NCI-H1436 treated with DMSO at 0.1 percent for 48 hours (cell line): ENCODE data around the gene KCNMA1.

Experiments
- DNase-seq: peaks from one replicate; lab custom pipeline; 2025; lab: John Stamatoyannopoulos, UW

KCNMA1 gene

DNA sequence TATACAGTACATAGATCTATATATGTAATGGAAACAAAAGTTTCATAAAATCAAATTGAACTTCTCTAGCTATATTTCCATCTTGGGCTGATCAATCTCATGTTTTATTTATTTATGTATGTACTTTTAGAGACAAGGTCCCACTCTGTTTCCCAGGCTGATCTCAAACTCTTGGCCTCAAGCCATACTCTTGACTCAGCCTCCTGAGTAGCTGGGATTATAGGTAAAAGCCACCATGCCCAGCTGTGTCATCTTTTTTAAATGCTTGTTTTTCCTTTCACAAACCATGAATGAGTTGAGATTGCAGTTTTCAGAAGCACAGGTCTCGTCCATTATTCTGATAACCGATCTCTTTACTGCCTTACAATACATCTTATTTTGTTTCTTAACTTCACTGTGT is 400.9 kb downstream of the KCNMA1 start:
- DNase-seq: no peak

DNA sequence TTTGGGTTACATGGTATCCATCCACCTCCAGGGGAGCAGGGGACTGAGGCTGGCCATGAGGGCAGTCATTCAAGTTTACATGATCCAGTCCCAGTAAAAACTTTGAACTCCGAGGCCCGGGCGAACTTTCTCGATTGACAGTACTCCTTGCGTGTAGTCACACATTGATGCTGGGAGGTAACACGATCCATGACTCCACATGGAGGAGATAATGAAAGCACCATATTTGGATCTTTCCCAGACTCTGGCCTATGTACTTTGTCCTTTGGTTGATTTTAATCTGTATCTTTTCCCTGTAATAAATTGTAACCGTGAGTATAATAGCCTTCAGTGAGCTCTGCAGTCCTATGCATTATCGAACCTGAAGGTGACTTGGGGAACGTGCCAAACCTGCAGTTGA is 401.6 kb downstream of the KCNMA1 start:
- DNase-seq: no peak

DNA sequence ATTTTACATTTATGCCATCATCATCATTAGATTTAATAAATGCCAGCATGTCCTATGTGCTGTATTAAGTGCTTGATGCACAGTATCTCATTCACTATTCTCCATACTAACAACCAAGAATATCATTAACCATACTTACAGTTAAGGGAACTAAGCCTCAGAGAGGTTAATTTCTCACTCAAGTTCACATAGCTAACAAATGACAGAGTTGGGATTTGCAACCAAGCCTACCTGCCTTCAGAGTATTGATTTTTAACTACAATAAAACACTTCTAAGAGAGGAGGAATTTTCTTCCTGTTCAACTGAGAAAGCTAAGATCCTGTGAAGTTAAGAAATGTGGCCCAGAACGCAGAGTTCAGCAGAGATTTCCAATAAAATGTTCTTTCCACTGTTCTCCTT is 403.0 kb downstream of the KCNMA1 start:
- DNase-seq: no peak

DNA sequence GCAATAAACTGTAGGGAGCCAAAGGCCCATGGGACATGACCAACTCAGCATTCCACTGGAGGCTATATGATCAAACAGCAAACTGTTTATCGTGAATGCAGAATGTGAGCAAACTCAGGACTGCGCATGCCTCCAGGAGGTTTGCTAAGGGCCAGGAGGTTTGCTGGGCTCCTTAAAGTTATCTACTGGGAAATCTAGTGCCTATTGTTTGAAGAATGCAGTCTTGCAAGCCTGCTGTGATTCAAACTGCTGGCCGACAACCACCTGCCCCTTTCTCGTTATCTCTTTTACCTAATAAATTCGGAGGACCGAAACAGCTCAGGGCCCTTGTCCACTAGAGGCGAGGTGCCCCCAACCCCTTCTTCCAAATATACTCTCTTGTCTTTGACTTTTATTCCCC is 404.1 kb downstream of the KCNMA1 start:
- no peak for DNase-seq

DNA sequence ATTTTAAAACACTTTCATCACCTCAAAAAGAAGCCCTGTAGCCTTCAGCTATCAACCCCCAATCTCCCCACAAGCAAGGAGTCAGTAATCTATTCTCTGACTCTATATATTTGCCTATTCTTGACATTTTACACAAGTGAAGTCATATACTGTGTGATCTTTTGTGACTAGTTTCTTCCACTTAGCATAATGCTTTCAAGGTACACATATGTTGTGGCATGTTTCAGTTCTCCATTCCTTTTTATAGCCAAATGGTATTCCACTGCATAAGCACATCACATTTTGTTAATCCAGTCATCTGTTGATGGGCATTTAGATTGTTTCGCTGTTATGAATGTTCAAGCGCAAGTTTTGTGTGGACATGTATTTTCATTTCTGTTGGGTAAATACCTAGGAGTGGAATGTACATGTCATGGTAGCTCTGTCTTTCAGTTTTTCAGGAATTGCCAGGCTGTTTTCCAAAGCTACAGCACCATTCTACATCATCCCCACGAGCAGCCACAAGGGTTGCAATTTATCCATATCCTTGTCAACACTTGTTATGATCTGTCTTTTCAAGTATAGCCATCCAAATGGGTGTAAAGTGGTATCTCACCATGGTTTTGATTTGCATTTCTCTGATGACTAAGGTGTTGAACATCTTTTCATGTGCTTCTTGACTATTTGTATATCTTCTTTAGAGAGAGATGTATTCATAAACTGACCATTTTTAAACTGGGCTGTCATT is 405.6 kb downstream of the KCNMA1 start:
- no peak for DNase-seq

DNA sequence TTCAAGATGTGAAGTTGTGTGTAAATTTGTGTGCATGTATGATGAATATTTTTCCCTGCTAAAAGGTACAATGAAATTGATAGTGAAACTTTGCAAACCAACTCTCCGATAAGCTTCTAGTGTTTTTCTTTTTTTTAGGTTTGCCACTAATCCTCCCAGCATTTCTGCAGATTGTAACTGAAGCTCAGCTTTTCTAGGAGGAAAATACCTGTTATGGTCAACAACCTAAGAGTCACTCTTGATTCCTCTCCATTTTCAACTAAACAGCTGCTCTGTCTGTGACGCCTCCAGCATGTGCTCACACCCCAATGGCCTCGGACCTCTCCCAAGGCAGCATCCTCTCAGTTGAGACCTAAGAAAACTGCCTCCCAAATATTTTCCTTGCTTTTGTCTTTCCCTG is 406.2 kb downstream of the KCNMA1 start:
- no peak for DNase-seq

DNA sequence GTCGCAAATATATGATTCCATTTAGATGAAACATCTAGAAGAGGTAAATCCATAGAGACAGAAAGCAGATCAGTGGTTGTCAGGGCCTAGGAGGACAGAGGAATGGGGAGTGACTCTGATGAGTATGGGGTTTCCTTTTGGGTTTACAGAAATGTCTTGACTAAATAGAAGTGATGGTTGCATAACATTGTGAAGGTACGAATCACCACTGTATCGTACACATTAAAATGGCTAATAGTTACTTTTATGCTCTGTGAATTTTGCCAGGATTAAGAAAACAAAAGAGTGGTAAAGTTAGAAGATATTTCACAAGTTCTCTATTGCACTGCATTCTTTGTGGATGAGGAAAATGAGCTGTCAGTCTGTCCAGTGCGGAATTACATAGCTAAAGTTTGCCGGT is 407.4 kb downstream of the KCNMA1 start:
- no peak for DNase-seq

DNA sequence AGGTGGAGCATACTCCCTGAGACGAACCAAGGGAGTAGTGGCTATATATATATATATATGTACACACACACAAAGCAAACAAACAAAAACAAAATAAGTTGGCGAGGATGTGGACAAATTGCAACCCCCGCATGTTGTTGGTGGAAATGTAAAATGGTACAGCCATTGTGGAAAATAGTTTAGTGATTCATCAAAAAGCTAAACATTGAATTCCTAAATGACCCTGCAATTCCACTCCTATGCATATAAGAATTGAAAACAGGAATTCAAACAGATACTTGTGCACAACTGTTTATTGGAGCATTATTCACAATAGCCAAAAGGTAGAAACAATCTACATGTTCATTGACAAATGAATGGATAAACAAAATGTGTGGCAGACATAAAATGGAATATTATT is 407.9 kb downstream of the KCNMA1 start:
- no peak for DNase-seq

DNA sequence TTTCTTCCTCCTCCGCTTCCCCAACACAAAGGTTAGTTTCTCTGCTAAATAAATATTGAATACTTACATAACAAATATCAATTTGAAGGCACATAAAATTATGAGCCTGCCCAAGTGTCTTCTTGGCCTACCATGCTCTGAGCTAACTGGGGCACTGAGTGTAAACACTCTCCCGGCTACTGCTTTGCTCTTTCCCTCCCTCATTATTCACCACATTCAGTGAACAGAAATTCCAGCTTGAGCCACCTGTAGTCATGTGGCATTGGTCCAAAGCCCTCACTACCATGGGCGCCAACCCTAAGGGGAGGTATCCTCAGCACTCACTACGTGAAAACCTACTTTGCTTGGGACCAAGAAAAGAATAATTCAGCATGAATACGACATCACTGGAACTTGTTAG is 409.0 kb downstream of the KCNMA1 start:
- DNase-seq: no peak

DNA sequence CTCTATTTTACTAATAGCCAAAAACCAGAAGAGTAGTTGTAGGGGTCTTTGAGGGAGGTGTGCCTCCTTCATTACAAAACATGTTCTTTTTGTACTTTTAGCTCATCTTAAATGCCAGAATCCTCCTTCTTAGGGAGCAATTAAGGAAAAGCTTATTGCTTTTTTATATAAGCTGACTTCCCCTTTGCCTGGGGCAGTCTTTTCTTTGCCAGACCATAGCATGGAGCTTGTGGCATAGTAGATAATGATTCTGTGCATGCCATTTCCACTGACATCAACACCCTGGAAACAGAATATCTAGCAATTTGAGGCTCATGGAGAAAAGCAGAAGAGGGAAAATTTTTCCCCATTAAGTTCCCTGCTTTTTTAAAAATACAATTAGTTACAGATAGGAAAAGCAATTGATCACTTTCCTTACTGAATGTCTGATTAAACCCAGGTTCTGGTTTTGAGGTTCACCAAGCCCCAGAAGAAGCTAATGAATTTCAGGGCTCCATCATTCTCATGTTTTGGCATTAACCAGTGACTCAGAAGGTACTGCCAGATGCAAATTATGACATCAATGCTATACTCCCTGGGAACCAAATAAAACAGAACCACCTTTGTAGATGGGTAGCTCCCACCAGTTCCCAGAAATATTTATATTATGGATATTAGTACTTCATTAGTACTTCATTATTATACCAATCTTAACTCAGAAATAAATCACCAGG is 410.6 kb downstream of the KCNMA1 start:
- no peak for DNase-seq

DNA sequence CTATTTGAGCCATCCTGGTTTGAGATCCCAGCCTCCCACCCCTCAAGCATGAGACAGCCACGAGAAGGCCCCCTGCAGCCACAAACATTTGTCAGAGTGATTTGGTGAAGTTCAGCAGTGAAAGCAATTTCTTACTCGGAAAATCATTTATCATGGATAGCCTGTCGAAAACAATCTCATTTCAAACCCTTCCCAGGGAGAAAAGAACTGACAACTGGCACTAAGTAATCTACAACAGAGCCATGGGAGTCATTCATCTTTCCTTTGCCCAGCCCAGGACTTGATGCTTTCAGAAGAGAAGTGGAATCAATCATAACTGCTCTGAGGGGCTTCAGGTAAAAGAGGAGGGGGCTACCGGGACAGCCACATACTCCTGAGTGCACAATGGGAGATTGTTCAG is 411.2 kb downstream of the KCNMA1 start:
- no peak for DNase-seq

DNA sequence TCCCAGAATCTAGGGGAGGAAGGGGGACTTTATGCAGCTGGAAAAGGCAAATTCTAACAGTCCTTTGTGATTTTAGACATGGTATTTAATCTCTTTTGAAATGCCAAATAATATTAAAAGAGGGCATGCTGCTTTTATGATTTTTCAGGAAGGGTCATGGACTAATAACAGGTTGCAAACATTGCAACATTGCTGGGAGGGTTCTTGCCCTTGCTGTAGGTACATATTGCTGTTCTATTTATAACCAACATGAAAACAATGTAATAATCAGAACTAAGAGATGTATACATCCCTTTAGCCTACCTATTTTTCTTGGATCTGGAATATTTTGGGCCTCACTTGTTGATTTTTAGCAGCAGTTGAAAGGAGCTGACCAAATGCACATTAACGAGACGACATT is 411.6 kb downstream of the KCNMA1 start:
- DNase-seq: no peak

DNA sequence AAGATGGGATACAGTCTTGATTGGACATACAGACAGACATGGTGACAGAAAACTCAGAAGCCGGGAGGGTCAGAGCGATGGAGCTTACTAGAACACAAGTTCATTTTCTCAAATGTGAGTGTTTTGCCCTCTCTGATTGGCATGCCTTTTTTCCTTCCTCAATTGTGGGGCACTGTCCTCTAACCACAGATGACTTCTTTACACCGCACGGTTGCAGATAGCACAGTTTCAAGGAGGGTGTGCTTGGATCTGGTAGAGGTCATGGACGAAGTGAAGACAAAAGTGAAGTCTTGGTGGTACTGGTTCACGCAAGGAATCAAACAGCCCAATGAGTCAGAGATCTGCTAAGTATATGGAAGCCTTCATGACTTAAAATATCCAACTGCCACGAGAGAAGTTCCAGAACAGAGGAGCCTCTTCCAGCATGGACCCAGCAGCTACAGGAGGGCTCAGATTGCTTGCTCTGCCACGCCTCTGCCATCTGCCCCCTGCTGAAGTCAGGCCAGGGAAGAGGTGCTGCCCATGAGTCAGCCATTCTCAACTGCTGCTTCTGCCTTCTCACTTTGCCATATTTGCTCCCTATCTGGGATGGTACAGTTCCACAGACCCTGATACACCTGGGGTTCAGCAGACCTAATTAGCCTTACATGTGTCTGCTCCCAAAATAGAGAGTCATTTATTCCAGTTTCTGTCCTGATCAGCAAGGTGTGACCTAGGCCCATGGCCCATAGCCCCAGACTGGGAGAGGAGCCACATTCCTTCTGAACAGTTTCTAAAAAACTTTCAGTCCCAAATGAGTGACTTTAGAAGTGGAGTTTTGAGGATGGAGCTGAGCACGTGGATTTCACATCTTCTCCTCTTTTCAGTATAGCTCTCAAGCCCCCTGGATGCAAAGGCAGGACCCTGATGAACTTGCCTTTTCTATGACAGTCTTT is 413.8 kb downstream of the KCNMA1 start:
- no peak for DNase-seq

DNA sequence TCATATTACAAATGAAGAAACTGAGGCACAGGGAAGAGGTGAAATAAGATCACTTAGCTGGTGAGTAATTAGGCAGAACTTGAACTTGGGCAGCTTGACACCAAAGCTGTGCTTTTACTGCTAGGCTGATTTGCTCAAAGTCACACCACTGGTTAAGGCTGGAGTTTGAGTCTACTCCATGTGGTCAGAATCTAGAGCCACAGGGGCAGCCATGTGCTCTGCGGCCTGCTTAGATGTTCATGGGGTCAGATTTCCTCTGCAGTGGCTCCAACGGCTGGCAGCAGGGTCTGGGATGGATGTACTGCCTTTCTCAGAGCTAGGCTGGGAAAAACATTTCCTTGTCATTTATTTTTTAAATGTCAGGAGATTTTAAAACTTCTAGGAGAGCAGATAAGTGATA is 417.5 kb downstream of the KCNMA1 start:
- DNase-seq: no peak

DNA sequence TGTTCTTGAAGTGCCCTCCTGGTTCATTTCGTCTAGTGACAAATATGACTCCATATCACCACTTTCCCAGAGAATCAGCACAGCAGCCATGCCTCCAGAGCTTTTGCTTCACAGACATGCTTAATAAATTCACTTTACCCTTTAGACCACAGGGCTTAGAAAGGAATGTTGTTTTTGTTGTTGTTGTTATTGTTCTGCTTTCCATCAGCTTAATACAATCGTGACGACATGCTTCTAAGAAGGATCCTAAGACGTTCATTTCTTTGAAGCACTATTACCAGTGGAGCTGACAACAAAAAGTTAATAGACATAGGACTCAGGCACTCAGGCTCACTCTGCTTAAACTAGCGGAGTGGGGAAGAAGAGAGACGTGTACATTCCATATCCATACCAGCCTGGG is 418.6 kb downstream of the KCNMA1 start:
- no peak for DNase-seq

DNA sequence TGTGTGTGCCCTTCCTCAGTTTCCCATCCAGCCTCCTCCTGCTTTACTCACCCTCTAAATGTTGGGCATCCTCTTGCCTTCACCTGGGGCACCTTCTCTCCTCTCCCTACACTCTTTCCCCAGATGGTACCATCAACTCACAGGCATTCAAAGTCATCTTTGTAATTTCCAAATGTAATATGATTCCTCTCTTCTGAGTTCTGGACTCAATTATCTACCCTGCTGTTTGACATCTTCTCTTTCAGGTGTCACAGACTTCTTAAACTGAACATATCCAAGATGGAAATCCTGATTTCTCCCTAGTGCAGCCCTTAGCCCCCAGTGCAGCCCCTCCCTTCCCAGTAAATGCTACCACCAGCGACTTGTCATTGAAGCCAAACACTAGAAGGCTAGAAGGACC is 422.8 kb downstream of the KCNMA1 start:
- no peak for DNase-seq

DNA sequence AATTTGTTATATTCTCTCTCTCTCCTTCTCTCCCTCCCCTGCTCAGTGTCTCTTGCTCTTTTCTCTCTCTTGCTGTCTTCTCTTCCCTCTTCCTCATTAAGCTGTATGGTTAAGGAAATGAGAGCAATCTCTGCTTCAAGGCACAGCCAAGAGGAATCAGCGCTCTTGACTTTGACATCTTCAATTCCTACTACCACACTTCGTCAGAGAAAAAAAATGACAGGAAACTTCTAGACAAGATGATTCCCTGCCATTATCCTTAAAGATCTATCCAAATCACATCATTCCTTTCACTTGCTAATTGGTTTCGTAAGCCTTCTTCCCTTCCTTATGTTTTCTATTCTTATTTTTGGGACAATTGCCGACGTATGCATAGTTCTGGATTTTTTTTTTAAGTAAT is 425.0 kb downstream of the KCNMA1 start:
- no peak for DNase-seq

DNA sequence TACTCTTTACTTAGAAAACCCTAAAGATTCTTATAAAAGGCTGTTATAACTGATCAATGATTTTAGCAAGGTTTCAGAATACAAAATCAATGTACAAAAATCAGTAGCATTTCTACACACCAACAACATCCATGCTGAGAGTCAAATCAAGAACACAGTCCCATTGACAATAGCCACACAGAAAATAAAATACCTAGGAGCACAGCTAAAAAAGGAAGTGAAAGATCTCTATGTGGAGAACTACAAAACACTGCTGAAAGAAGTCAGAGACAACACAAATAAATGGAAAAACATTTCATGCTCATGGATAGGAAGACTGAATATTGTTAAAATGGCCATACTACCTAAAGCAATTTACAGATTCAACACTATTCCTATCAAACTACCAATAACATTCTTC is 427.0 kb downstream of the KCNMA1 start:
- DNase-seq: no peak

DNA sequence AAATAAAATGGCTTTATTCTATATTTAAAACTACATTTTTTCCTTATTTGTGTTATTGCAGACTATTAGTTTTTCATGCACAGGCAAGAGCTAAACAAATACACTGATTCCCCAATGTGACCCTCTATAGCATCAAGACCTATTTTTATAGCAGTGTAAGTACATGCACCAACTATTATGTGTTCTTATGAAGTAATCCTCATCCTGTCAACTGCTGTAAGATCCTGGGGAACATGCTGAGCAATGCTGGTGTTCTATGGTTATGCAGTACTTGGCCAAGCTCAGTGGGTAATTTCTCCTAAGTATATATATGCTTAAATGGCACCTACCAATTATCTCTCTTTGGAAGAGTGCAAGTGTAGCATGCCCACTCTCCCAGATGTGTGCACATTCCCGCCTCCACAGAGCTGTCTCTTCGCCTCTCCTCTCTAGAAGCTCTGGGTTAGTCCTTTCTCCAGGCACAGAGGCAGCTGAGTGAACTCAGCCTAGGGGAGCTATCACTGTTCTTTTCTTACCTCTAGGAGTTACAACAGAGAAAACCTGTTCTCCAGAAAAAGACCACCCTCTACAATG is 428.8 kb downstream of the KCNMA1 start:
- DNase-seq: no peak

DNA sequence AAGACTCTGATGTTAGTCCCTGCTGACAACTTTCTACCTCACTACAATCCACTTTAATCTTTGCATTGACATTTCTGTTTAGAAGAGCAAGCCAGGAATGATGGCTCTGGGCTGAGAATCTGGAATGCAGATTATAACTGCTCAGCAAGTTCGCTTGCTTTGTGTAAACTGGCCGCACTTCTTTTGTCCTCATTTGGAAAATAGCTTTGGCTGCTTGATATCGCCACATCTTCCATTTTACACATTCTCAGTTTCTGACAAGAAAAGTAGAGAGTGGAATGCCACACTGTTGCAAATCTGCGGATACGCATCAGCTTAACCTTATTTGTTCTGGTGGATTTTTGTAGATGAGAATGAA is 429.8 kb downstream of the KCNMA1 start:
- DNase-seq: no peak

DNA sequence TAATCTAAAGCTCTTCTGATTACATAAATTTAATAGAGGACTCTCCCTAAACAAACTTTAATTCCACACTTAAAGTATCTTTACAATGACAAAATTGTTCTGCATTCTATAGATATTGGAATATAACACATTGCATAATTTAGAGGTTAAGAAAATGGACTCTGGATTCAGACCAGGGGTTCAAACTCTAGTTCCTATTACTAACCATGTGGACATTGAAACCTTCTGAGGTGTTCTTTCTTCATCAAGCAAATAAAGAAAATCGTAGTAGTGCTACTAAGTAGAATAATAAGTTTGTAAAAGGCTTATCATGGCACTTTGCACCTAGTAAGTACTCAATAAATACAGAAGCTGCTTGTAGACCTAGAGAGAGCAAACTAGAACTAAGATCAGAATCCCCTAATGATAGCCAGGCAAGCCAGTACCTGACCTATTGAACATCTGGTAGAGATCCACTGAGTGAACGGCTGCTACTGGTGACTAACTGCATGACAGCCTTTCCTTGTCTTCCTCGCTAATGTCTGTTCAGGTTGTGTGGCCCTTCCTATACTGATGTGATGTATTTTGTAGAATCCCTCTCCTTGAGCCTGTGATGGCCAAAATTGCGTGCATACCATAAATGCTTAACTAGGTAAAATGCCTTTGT is 430.3 kb downstream of the KCNMA1 start:
- DNase-seq: no peak

DNA sequence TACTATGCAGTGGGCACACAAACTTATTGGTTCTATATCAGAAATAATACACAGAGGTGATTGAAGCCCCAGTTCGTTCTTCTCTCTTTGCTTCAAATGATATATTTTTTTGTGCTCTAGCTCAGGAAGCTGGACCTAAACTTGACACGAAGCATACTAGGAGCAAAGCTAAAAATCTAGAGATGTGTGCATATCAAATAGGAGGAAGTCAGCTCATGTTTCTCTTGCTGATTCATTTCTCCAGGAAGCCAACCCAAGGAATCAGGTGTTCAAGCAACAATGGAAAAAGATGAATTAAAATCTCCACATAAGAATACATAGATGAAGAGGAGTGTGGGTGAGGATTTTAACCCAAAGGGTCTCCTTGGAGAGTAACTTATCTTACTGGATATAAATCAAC is 432.5 kb downstream of the KCNMA1 start:
- no peak for DNase-seq
